H9 (cell line): ENCODE results near the gene CRHR2. TPM values are rescaled to one million over a fixed set of nuclear protein-coding genes. Genes with fewer than 3 reads are reported as not detected.

Experiments
- DNase-seq: peaks from one replicate; pipeline ENCODE4 v3.0.0-alpha.2; 2017
- H2AFZ ChIP-seq: one replicate; pipeline ENCODE4 v1.6.1; 2013; ENCODE audit warnings: mild to moderate bottlenecking, low read length, control low read depth, moderate library complexity
- H2AK5ac ChIP-seq: 2 replicates; pipeline ENCODE4 v1.6.1; 2013; ENCODE audit warnings: low read length, control low read depth, mixed read lengths; ENCODE audit not compliant: insufficient read length
- H2BK120ac ChIP-seq: one replicate; pipeline ENCODE4 v1.6.1; 2013; ENCODE audit warnings: low read depth, mild to moderate bottlenecking, low read length, control low read depth, inconsistent platforms; ENCODE audit not compliant: poor library complexity, severe bottlenecking
- H2BK12ac ChIP-seq: 2 replicates; pipeline ENCODE4 v1.6.1; 2013; ENCODE audit warnings: low read length, control low read depth, mixed read lengths, low read depth; ENCODE audit not compliant: insufficient read length
- H2BK15ac ChIP-seq: 2 replicates; pipeline ENCODE4 v1.6.1; 2013; ENCODE audit warnings: low read depth, low read length, control low read depth
- H2BK20ac ChIP-seq: one replicate; pipeline ENCODE4 v1.6.1; 2013; ENCODE audit warnings: low read depth, mild to moderate bottlenecking, low read length, control low read depth, inconsistent platforms; ENCODE audit not compliant: poor library complexity, severe bottlenecking
- H2BK5ac ChIP-seq: 2 replicates; pipeline ENCODE4 v1.6.1; 2013; ENCODE audit warnings: low read length, control low read depth, mixed read lengths; ENCODE audit not compliant: insufficient read length
- H3K14ac ChIP-seq: 2 replicates; pipeline ENCODE4 v1.6.1; 2013; ENCODE audit warnings: low read length, control low read depth; ENCODE audit not compliant: insufficient read depth
- H3K18ac ChIP-seq: 2 replicates; pipeline ENCODE4 v1.6.1; 2013; ENCODE audit warnings: low read depth, mild to moderate bottlenecking, mixed read lengths, low read length, control low read depth; ENCODE audit not compliant: insufficient read length
- H3K23ac ChIP-seq: 2 replicates; pipeline ENCODE4 v1.6.1; 2013; ENCODE audit warnings: low read length, control low read depth, mixed read lengths, low read depth; ENCODE audit not compliant: insufficient read length
- H3K23me2 ChIP-seq: 2 replicates; pipeline ENCODE4 v1.6.1; 2013; ENCODE audit warnings: low read depth, mild to moderate bottlenecking, mixed read lengths, low read length, control low read depth; ENCODE audit not compliant: insufficient read length, poor library complexity, severe bottlenecking
- H3K27ac ChIP-seq: 2 replicates; pipeline ENCODE4 v1.5.1; 2013; ENCODE audit warnings: low read length, control low read depth, mixed read lengths, low read depth; ENCODE audit not compliant: insufficient read length
- H3K27me3 ChIP-seq: 2 replicates; pipeline ENCODE4 v1.6.1; 2013; ENCODE audit warnings: low read length, control low read depth, inconsistent platforms; ENCODE audit not compliant: insufficient read depth
- H3K4ac ChIP-seq: 2 replicates; pipeline ENCODE4 v1.6.1; 2013; ENCODE audit warnings: low read depth, mild to moderate bottlenecking, control low read depth, inconsistent platforms, low read length, moderate library complexity
- H3K4me1 ChIP-seq: 2 replicates; pipeline ENCODE4 v1.6.1; 2013; ENCODE audit warnings: low read length, control low read depth, inconsistent platforms; ENCODE audit not compliant: insufficient read depth
- H3K4me2 ChIP-seq: 2 replicates; pipeline ENCODE4 v1.6.1; 2013; ENCODE audit warnings: low read length, control low read depth, mixed read lengths; ENCODE audit not compliant: insufficient read length, insufficient read depth
- H3K56ac ChIP-seq: 2 replicates; pipeline ENCODE4 v1.6.1; 2013; ENCODE audit warnings: low read depth, mild to moderate bottlenecking, mixed read lengths, low read length, control low read depth; ENCODE audit not compliant: insufficient read length
- H3K79me1 ChIP-seq: 2 replicates; pipeline ENCODE4 v1.6.1; 2013; ENCODE audit warnings: low read depth, mild to moderate bottlenecking, moderate library complexity, low read length, control low read depth, inconsistent platforms; ENCODE audit not compliant: insufficient read depth, poor library complexity, severe bottlenecking
- H3K79me2 ChIP-seq: 2 replicates; pipeline ENCODE4 v1.6.1; 2013; ENCODE audit warnings: low read length, control low read depth, inconsistent platforms; ENCODE audit not compliant: insufficient read depth
- H3K9ac ChIP-seq: 2 replicates; pipeline ENCODE4 v1.6.1; 2013; ENCODE audit warnings: low read length, control low read depth, mixed read lengths; ENCODE audit not compliant: insufficient read length; ENCODE audit errors: extremely low read depth
- H3K9me3 ChIP-seq: one replicate; pipeline ENCODE4 v1.6.1; 2013; ENCODE audit warnings: low read depth, low read length, inconsistent platforms; ENCODE audit not compliant: control insufficient read depth
- H3T11ph ChIP-seq: one replicate; pipeline ENCODE4 v1.6.1; 2013; ENCODE audit warnings: mild to moderate bottlenecking, low read length, control low read depth, inconsistent platforms
- H4K20me1 ChIP-seq: one replicate; pipeline ENCODE4 v1.6.1; 2013; ENCODE audit not compliant: control insufficient read depth, insufficient read length, insufficient read depth
- H4K5ac ChIP-seq: 2 replicates; pipeline ENCODE4 v1.6.1; 2013; ENCODE audit warnings: low read depth, mild to moderate bottlenecking, mixed read lengths, low read length, control low read depth; ENCODE audit not compliant: insufficient read length
- H4K8ac ChIP-seq: replicated peaks from 2 replicates; pipeline ENCODE4 v1.6.1; 2013; ENCODE audit warnings: low read length, control low read depth, mixed read lengths, low read depth; ENCODE audit not compliant: insufficient read length
- H4K91ac ChIP-seq: 2 replicates; pipeline ENCODE4 v1.6.1; 2013; ENCODE audit warnings: low read depth, mild to moderate bottlenecking, moderate library complexity, mixed read lengths, low read length, control low read depth; ENCODE audit not compliant: insufficient read length
- H3K27ac Mint-ChIP-seq, 3 experiments: 2 replicates in 2 of 3; 3 replicates in 1 of 3; pipeline ENCODE4 v1.8.0; 2020 to 2021; ENCODE audit warnings: mixed read lengths in 3 of 3, mild to moderate bottlenecking in 1 of 3, moderate library complexity in 1 of 3
- H3K27me3 Mint-ChIP-seq: 2 replicates; pipeline ENCODE4 v1.8.0; 2021; ENCODE audit warnings: low read depth, mild to moderate bottlenecking, moderate library complexity, mixed read lengths
- H3K36me3 Mint-ChIP-seq, 3 experiments: 2 replicates in 2 of 3; 3 replicates in 1 of 3; pipeline ENCODE4 v1.8.0; 2020 to 2021; ENCODE audit warnings: low read depth in 3 of 3, mixed read lengths in 3 of 3; ENCODE audit not compliant: insufficient read depth in 1 of 3
- H3K4me1 Mint-ChIP-seq, 2 experiments: 2 replicates each; pipeline ENCODE4 v1.8.0; 2020; ENCODE audit warnings: mixed read lengths in 2 of 2
- H3K4me3 Mint-ChIP-seq, 2 experiments: 2 replicates in 1 of 2; 3 replicates in 1 of 2; pipeline ENCODE4 v1.8.0; 2020 to 2021; ENCODE audit warnings: mild to moderate bottlenecking in 2 of 2, mixed read lengths in 2 of 2, moderate library complexity in 1 of 2
- H3K9me3 Mint-ChIP-seq, 2 experiments: 2 replicates in 1 of 2; 3 replicates in 1 of 2; pipeline ENCODE4 v1.8.0; 2020; ENCODE audit warnings: mild to moderate bottlenecking in 2 of 2, mixed read lengths in 2 of 2, moderate library complexity in 1 of 2
- WGBS: extraction: QIAGEN DNeasy Blood & Tissue Kit; methylation state at CpG from one replicate; pipeline ENCODE4 v1.1.7; 2013; ENCODE audit warnings: missing lambda C conversion rate, low lambda C conversion rate, mixed read lengths; ENCODE audit not compliant: insufficient read length; ENCODE audit errors: extremely low coverage; 5-methylcytosine and 5-hydroxymethylcytosine counted together
- total RNA-seq: library from RNA; stranded (reverse); gene quantifications from 2 replicates; pipeline ENCODE4 v1.2.1, GENCODE V29; 2021
- TF ChIP-seq, protein P1 (sequence below): fragments of 200-600 bp; sonication (generic); conservative IDR thresholded peaks from 3 replicates; pipeline ENCODE4 v1.8.0; 2021; ENCODE audit warnings: antibody characterized with exemption, mild to moderate bottlenecking

The CRHR2 gene
- total RNA-seq, 1 experiment from 2014 or later, result 0.07 TPM

DNA sequence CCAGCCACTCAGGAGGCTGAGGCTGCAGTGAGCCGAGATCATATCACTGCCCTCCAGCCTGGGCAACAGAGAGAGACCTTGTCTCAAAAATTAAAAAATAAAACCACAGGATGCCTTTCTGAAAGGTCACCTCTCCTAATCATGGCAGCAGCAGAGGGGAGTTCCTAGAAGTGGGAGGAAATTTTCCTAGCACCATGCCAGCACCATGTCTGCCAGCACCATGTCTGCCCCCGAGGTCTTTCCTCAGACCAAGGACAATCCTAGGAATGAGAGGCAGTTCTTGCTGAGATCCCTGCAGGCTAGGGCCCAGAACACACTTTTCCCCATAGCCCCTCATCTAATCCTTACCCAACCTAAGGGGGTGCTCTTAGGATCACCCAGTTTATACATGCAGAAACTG lies 47.4 kb upstream of the CRHR2 start:
- Histone ChIP-seq H3K14ac (no peak overlapping the region), H4K91ac (no peak overlapping the region), H2BK12ac (no peak overlapping the region), H4K5ac (no peak overlapping the region), H3T11ph (no peak overlapping the region), H4K20me1 (no peaks in the 10 kb centered on the region), H3K79me2 (no peaks in the 10 kb centered on the region), H2BK20ac (no peak overlapping the region), H3K4me1 (peaks cover 12% of the 10 kb centered on the region; the same call in 1 of the 2 replicates), H2BK5ac (no peak overlapping the region), H3K27ac (no peak overlapping the region), H3K9ac (no peak overlapping the region), H2AFZ (no peak overlapping the region), H2BK15ac (no peak overlapping the region), H2BK120ac (no peak overlapping the region), H3K9me3 (no peaks in the 10 kb centered on the region), H3K79me1 (no peaks in the 10 kb centered on the region), H3K23me2 (no peaks in the 10 kb centered on the region), H4K8ac (no peak overlapping the region), H3K4ac (no peak overlapping the region), H3K23ac (no peak overlapping the region), H2AK5ac (no peak overlapping the region), H3K27me3 (no peaks in the 10 kb centered on the region), H3K4me2 (no peak overlapping the region), H3K56ac (no peak overlapping the region), H3K18ac (no peak overlapping the region)
- Mint-ChIP-seq H3K9me3 (no peaks in the 10 kb centered on the region), H3K36me3 (peaks cover 0 to under 1% (median 0%) of the 10 kb centered on the region in 3 experiments; a peak in 1 of 7 replicates), H3K27me3 (peaks cover 18% of the 10 kb centered on the region), H3K4me1 (peaks cover 39 to 59% of the 10 kb centered on the region in 2 experiments), H3K27ac (peak overlapping the region in 1 of 3 experiments; percentile 22; a peak in 1 of 7 replicates), H3K4me3 (no peak overlapping the region)
- DNase-seq, result no peak
- no CpG with 5 or more reads among the region's 2 CpGs for whole genome bisulfite sequencing
- TF ChIP-seq, protein P1, sequence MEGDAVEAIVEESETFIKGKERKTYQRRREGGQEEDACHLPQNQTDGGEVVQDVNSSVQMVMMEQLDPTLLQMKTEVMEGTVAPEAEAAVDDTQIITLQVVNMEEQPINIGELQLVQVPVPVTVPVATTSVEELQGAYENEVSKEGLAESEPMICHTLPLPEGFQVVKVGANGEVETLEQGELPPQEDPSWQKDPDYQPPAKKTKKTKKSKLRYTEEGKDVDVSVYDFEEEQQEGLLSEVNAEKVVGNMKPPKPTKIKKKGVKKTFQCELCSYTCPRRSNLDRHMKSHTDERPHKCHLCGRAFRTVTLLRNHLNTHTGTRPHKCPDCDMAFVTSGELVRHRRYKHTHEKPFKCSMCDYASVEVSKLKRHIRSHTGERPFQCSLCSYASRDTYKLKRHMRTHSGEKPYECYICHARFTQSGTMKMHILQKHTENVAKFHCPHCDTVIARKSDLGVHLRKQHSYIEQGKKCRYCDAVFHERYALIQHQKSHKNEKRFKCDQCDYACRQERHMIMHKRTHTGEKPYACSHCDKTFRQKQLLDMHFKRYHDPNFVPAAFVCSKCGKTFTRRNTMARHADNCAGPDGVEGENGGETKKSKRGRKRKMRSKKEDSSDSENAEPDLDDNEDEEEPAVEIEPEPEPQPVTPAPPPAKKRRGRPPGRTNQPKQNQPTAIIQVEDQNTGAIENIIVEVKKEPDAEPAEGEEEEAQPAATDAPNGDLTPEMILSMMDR, result no peak
